ENCODE results near the gene TEX53.
A peak's percentile ranks its signal among the peaks of the same experiment; 100 is the strongest.

The TEX53 gene

DNA sequence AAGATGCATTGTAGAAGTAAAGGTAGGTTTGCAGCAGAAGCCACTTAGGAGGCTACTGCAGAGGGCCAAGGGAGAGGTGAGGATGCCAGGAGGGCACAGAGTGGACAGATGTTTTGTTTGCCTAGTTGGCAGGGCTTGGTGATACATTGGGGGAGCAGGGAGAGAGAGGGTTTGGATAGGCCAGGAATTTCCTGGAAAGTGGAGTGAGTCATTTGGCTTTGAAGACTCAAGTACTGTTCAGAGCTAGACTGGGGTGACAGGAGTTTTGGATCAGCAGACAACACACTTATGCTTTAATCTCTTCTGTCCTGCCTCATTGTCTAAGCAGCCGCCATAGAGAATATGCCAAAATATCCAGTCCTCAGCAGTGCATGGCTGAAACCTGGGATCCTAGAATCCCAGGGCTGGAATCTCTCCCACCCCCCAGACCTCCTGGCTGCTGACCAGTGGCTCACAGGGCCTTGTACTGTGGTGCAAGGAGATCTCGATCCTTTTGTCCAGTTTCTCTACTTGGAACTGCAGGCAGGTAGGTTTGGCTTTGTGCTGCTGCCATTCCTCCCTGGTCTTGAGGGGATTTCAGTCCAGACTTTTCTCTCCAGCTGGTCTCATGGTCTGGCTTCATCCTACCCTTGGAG, 35.5 kb downstream of the TEX53 start:
- TF ChIP-seq, protein P1, sequence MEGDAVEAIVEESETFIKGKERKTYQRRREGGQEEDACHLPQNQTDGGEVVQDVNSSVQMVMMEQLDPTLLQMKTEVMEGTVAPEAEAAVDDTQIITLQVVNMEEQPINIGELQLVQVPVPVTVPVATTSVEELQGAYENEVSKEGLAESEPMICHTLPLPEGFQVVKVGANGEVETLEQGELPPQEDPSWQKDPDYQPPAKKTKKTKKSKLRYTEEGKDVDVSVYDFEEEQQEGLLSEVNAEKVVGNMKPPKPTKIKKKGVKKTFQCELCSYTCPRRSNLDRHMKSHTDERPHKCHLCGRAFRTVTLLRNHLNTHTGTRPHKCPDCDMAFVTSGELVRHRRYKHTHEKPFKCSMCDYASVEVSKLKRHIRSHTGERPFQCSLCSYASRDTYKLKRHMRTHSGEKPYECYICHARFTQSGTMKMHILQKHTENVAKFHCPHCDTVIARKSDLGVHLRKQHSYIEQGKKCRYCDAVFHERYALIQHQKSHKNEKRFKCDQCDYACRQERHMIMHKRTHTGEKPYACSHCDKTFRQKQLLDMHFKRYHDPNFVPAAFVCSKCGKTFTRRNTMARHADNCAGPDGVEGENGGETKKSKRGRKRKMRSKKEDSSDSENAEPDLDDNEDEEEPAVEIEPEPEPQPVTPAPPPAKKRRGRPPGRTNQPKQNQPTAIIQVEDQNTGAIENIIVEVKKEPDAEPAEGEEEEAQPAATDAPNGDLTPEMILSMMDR (IDR thresholded peaks at IDR 0.05; ENCODE audit: low read depth, low read length) = no peak
- no peak overlapping the region for H3K4me3 ChIP-seq (replicated peaks in 1 of 2; ENCODE audit: low read depth in 2 of 2, low read length in 2 of 2)
- peak; percentile 72 to 88 for DNase-seq (ENCODE audit: low read depth in 2 of 2)

- TF ChIP-seq, protein P1 (IDR thresholded peaks at IDR 0.05; ENCODE audit: low read depth, low read length) = no peak
- H3K4me3 ChIP-seq (replicated peaks in 1 of 2; ENCODE audit: low read depth in 2 of 2, low read length in 2 of 2) = no peak overlapping the region
- no peak for DNase-seq (ENCODE audit: low read depth in 2 of 2)
Measured at GRCh38 chr9:114621561-114621960, 36.0 kb downstream of the TEX53 start.

GRCh38 chr9:114619191-114619761, 38.3 kb downstream of the TEX53 start:
- TF ChIP-seq, protein P1 (IDR thresholded peaks at IDR 0.05; ENCODE audit: low read depth, low read length) = no peak
- no peak for DNase-seq (ENCODE audit: low read depth in 2 of 2)
- no peak overlapping the region for H3K4me3 ChIP-seq (replicated peaks in 1 of 2; ENCODE audit: low read depth in 2 of 2, low read length in 2 of 2)

GRCh38 chr9:114616684-114617520, 40.7 kb downstream of the TEX53 start:
- TF ChIP-seq, protein P1 (IDR thresholded peaks at IDR 0.05; ENCODE audit: low read depth, low read length) = no peak
- DNase-seq (ENCODE audit: low read depth in 2 of 2) = peak in 1 of 2 donors; percentile 30
- no peak overlapping the region for H3K4me3 ChIP-seq (replicated peaks in 1 of 2; ENCODE audit: low read depth in 2 of 2, low read length in 2 of 2)

DNA sequence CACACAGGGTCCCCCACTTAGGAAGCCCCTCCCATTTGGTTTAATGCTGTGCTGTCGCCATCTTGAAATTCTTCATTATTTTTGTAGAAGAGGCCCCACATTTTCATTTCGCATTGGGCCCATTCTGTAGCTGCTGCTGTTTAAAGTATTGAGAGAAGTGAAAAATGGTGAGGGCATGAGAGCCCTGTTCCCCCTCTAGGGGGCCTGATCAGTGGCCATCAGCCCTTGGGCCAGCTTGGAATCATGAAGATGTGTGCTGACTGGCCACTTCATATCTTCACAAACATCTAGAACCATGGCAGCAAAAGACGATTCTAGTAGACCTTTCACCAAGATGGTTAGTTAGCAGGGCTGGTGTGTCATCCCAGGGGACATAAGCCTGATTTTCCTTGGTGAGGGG, 43.2 kb downstream of the TEX53 start:
- H3K4me3 ChIP-seq (replicated peaks in 1 of 2; ENCODE audit: low read depth in 2 of 2, low read length in 2 of 2) = no peak overlapping the region
- TF ChIP-seq, protein P1 (IDR thresholded peaks at IDR 0.05; ENCODE audit: low read depth, low read length) = no peak
- no peak for DNase-seq (ENCODE audit: low read depth in 2 of 2)

- TF ChIP-seq, protein P1 (IDR thresholded peaks at IDR 0.05; ENCODE audit: low read depth, low read length) = no peak
- H3K4me3 ChIP-seq (replicated peaks in 1 of 2; ENCODE audit: low read depth in 2 of 2, low read length in 2 of 2) = no peak overlapping the region
Measured at GRCh38 chr9:114613919-114614318, 43.7 kb downstream of the TEX53 start.

More at GRCh38 chr9:114613919-114614318, 43.7 kb downstream of the TEX53 start:
- DNase-seq (ENCODE audit: low read depth in 2 of 2) = no peak

All from cardiac fibroblast (primary cell).